H1 (cell line): ENCODE data around the gene ITPKA. TPM values are rescaled to one million over a fixed set of nuclear protein-coding genes. Genes with fewer than 3 reads are reported as not detected.
A peak's percentile ranks its signal among the peaks of the same experiment; 100 is the strongest.

ENCODE experiments used
- CTBP2 ChIP-seq: IDR thresholded peaks from 2 replicates; pipeline ENCODE4 v1.7.0; 2011; ENCODE audit warnings: borderline replicate concordance, mild to moderate bottlenecking, moderate library complexity, mixed read lengths, low read length; ENCODE audit not compliant: insufficient read depth, insufficient read length
- E2F6 ChIP-seq: IDR thresholded peaks from 2 replicates; pipeline ENCODE4 v1.6.1; 2012; ENCODE audit warnings: inconsistent platforms
- MAX ChIP-seq: IDR thresholded peaks from 2 replicates; pipeline ENCODE4 v1.6.1; 2012; ENCODE audit warnings: inconsistent platforms
- SUZ12 ChIP-seq: fragments of 200-600 bp; sonication (generic); IDR thresholded peaks from 2 replicates; pipeline ENCODE4 v1.6.1; 2012; ENCODE audit warnings: mild to moderate bottlenecking, inconsistent platforms, low read length, moderate library complexity, mixed read lengths
- polyA plus RNA-seq, 7 experiments: library from polyadenylated mRNA; depleted of rRNA in 3 of 7; stranded (reverse) in 5 of 7; unstranded in 2 of 7; fragments of >200 nt in 5 of 7; fragments of 200-250 nt in 2 of 7; gene quantifications; 1 replicate in 5 of 7; 2 replicates in 1 of 7; 4 replicates in 1 of 7; pipeline versions ENCODE4 v1.2.1 to v1.2.3, GENCODE V29; 2011 to 2013; ENCODE audit warnings: missing spikeins in 2 of 7, mixed read lengths in 2 of 7
- total RNA-seq: library from RNA; stranded (reverse); fragmentation: NEBNext Ultra II Directional; extraction: Animal tissue kit (Norgen Biotek cat#: 25700); gene quantifications from 2 replicates; pipeline ENCODE4 v1.2.1, GENCODE V29; 2021

Gene ITPKA
- total and polyA plus RNA-seq, 2 of the 8 experiments (the other 6 are each of a cell fraction or from before 2014, with no cell fraction given) = 0.39 to 0.99 TPM

- TF ChIP-seq E2F6 = 0 out of 2 replicates have a peak, but pooled peaks have one; percentile 2
- TF ChIP-seq CTBP2 = peak; percentile 43
- peak; percentile 10; the same call in 1 of the 2 replicates for TF ChIP-seq MAX
- TF ChIP-seq SUZ12 = peak; percentile 97
These were observed 8.5 kb downstream of the ITPKA start (continued) for GRCh38 chr15:41501931-41502794.
